Coronary artery (tissue), 2 donors: ENCODE results near the gene RARRES1.
A peak's percentile ranks its signal among the peaks of the same experiment; 100 is the strongest.

Source experiments
- DNase-seq: peaks from one replicate; pipeline ENCODE4 v3.0.0-alpha.2; 2017; ENCODE audit warnings: low spot score
- H3K27ac ChIP-seq, 2 donors: fragments of 200-600 bp; sonication (generic); one replicate each; pipeline ENCODE4 v1.5.1; 2016 to 2019
- H3K4me3 ChIP-seq: fragments of 200-600 bp; sonication (generic); 2 replicates; pipeline ENCODE4 v1.5.1; 2016; ENCODE audit warnings: mild to moderate bottlenecking, moderate library complexity
- CTCF ChIP-seq: fragments of 200-600 bp; sonication (generic); IDR thresholded peaks from one replicate; pipeline ENCODE4 v1.5.1; 2019; ENCODE audit warnings: antibody characterized with exemption

Gene RARRES1

GRCh38 chr3:158770741-158771350, 38.6 kb upstream of the RARRES1 start:
- H3K27ac ChIP-seq: peak overlapping the region in 1 of 2 donors; percentile 38
- no peak for TF ChIP-seq CTCF

DNA sequence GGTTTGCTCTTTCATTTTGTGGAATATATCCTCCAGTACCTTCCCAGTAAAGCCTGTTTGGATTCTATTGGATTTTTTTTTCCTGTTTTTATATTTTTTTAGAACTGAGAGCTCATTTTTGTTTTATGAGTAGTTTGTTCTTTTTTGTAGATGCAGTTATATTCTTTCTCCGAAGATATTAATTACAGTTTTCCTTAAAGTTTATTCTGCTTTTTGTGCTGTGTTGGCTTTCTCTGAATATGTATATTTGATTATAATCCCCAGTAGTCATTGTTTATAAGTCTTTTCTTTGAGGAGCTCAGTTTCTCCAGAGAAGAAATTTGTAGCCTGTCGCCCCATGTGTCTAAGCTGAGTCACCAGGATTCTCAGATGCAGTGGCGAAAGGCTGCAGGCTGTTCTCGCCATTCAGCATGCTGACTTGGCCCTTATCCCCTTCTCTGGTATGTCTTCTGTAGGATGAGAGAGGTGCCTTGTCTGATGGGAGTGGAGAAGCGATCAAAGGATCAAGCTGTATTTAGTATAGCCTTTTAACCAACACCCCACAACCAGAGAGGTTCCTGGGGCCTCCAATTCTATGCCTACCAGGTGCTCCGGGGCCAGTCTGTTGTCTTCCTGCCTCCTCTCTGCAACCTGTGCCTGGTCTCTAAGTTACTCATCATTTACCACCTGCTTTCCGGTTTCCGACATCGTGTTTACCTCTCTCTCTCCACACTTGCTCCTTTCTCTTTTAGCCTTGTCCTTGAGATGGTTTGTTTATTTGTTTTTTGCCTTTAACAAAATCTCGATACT, 37.9 kb upstream of the RARRES1 start:
- TF ChIP-seq CTCF: no peak
- Histone ChIP-seq H3K27ac (peak overlapping the region in 1 of 2 donors; percentile 74), H3K4me3 (no peak overlapping the region)
- no peak for DNase-seq

More at GRCh38 chr3:158770741-158771350, 38.6 kb upstream of the RARRES1 start:
- no peak for DNase-seq
- no peak overlapping the region for H3K4me3 ChIP-seq

- no peak for DNase-seq
- Histone ChIP-seq H3K27ac (peak overlapping the region in 1 of 2 donors; percentile 12), H3K4me3 (no peak overlapping the region)
- TF ChIP-seq CTCF: no peak
Observed at GRCh38 chr3:158769549-158769948, 37.3 kb upstream of the RARRES1 start.

DNA sequence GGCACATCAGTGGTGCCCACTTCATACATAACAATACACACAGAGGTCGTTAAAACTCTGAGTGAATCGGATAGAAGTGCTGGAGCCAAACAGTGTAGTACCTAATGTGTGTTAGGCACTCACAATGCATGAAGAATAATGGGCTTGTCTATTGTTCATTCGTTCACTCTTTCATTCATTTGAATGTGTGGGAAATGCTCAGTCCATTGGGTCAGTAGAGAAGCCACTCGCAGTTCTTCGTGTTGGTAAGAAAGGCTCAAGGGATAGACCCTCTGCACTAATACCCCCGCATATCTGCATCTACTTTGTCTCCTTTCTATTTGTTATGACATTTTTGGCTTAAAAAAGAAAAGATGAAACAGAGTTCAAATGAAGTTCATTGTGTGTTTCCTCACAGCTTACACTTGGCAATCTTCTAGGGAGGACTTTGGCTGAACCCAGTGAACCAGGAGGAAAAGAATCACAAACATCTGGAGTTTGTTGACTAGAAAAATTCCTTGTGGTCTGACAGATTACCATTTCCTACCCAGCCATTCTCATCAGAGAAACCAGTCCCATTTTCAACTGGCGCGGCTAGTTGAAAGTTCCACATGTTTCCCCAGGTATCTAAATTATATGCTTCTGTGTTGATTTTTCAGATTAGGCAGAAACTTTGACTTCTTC, 36.8 kb upstream of the RARRES1 start:
- DNase-seq: no peak
- peak overlapping the region; percentile 40 to 86 for H3K27ac ChIP-seq
- H3K4me3 ChIP-seq: peak overlapping the region; percentile 46
- no peak for TF ChIP-seq CTCF

DNA sequence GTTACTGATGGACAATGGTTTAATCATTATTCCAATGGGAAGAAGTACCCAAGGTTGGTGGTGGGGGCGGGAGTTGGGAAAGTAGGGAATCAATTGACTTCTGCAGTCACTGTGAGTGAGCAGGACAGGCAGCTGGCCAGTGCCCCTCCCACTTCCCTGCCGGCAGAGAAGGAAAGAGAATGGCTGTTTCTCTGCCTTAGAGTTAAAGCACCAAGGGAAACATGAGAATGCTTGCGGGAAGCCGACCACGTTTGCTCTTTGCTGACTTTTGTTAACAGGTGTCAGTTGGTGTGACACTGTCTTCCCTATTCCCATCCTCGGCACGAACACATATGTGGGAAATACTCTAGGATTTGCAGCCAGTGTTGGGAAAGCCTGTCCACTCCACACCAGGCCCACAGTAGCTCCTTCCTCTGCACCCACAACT, 36.1 kb upstream of the RARRES1 start:
- no peak for TF ChIP-seq CTCF
- Histone ChIP-seq H3K27ac (peak overlapping the region; percentile 40 to 86), H3K4me3 (peak overlapping the region; percentile 46)
- no peak for DNase-seq

GRCh38 chr3:158766364-158766763, 34.1 kb upstream of the RARRES1 start:
- Histone ChIP-seq H3K27ac (no peak overlapping the region), H3K4me3 (no peak overlapping the region)
- DNase-seq: no peak
- TF ChIP-seq CTCF: no peak
